Calu3 (cell line): ENCODE results near the gene CBFA2T3. TPM values are rescaled to one million over a fixed set of nuclear protein-coding genes. Genes with fewer than 3 reads are reported as not detected.

Experiments
- BruUV-seq: library from RNA; stranded (reverse); fragments of 400-500 nt; replicated peaks from 2 replicates; lab custom pipeline; 2021; lab: Mats Ljungman, UMichigan
- CTCF ChIA-PET: fragments of 300-600 bp; sonication (Branson Sonifier 250); formaldehyde crosslinking; loops from one replicate; lab custom pipeline; 2022; ENCODE audit warnings: antibody characterized with exemption; lab: Charles Lee
- DNase-seq: peaks from one replicate; pipeline ENCODE4 v3.0.0; 2022
- H3K27ac Mint-ChIP-seq: one replicate; pipeline ENCODE4 v1.8.0; 2022; ENCODE audit warnings: mixed read lengths; ENCODE audit not compliant: unreplicated experiment
- H3K27me3 Mint-ChIP-seq: one replicate; pipeline ENCODE4 v1.8.0; 2022; ENCODE audit warnings: mixed read lengths; ENCODE audit not compliant: unreplicated experiment
- H3K36me3 Mint-ChIP-seq: one replicate; pipeline ENCODE4 v1.8.0; 2022; ENCODE audit warnings: mild to moderate bottlenecking, moderate library complexity, mixed read lengths; ENCODE audit not compliant: insufficient read depth, unreplicated experiment
- H3K4me1 Mint-ChIP-seq: one replicate; pipeline ENCODE4 v1.8.0; 2022; ENCODE audit warnings: mild to moderate bottlenecking, low read depth, mixed read lengths; ENCODE audit not compliant: unreplicated experiment
- H3K4me3 Mint-ChIP-seq: one replicate; pipeline ENCODE4 v1.8.0; 2022; ENCODE audit warnings: mild to moderate bottlenecking, low read depth, moderate library complexity, mixed read lengths; ENCODE audit not compliant: unreplicated experiment
- H3K9me3 Mint-ChIP-seq: one replicate; pipeline ENCODE4 v1.8.0; 2022; ENCODE audit warnings: low read depth, mixed read lengths; ENCODE audit not compliant: unreplicated experiment
- CTCF ChIP-seq: fragments of 200-600 bp; IDR thresholded peaks from one replicate; pipeline ENCODE4 v1.8.0; 2022; ENCODE audit warnings: antibody characterized with exemption; ENCODE audit not compliant: unreplicated experiment
- intact Hi-C: fragments of 100-400 bp; cut with micrococcal nuclease; formaldehyde crosslinking; loops from one replicate; pipeline ENCODE4 v1.10.0; 2022; ENCODE audit not compliant: unreplicated experiment
- total RNA-seq: library from RNA; stranded (reverse); gene quantifications from 2 replicates; pipeline ENCODE4 v1.2.3, GENCODE V29; 2022

CBFA2T3 gene
- total RNA-seq, 1 experiment from 2014 or later: not detected

DNA sequence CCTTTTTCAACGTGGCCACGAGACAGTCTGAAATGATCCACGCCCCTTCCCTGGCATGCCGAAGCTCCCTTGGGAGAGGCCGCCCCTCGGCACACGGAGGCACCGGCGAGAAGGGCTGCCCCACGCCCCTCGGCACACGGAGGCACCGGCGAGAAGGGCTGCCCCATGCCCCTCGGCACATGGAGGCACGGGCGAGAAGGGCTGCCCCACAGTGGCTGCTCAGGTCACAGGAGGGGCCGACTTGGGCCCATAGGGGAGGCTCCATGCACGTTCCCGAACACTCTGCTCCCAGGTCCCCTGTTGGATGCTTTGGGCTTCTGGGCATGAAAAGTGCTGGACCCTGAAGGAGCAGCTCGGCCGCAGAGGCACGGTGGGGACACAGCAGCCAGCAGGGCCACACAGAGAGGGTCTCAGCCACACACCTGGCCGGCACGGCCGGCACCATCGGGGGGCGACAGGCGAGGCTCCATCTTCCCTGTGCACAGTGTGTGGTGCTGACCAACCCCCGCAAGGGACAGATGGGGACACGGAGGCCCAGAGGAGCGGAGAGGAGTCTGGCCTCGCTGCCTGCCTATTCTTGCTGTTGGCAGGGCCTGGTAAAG is 42.8 kb downstream of the CBFA2T3 start:
- CTCF ChIA-PET: no interaction called here
- TF ChIP-seq CTCF: no peak
- Mint-ChIP-seq H3K27me3 (peaks cover 60% of the 10 kb centered on the region), H3K4me3 (no peak overlapping the region), H3K4me1 (no peaks in the 10 kb centered on the region), H3K27ac (no peak overlapping the region), H3K36me3 (peaks cover 5% of the 10 kb centered on the region), H3K9me3 (no peaks in the 10 kb centered on the region)
- intact Hi-C loops: no loop called here
- DNase-seq: no peak
- BruUV-seq: no TSS peak

DNA sequence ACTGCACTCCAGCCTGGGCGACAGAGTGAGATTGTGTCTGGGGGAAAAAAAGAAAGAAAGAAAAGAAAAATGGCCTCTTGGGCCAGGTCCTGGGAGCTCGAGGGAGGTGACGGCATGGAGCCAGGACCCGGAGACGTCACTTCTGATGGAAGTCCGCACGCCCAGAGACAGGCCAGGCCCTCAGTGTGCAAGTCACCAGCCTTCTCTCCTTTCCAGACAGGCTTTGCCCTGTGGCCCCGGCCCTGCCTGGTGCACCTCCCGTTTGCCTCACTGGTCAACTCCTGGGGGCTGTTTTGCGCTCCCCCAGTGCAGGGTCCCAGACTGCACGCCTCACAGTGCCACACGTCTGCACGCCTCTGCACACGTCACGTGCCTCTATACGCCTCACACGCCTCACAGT is 44.1 kb downstream of the CBFA2T3 start:
- no peak for TF ChIP-seq CTCF
- CTCF ChIA-PET: interaction anchor here (0.6 to 0.8 kb wide), 2 partner anchors 21 to 25 kb away, joined by 3 read pairs; no protein-coding TSS in a partner anchor
- Mint-ChIP-seq H3K4me3 (no peak overlapping the region), H3K27me3 (peaks cover 47% of the 10 kb centered on the region), H3K27ac (no peak overlapping the region), H3K36me3 (peaks cover 5% of the 10 kb centered on the region), H3K9me3 (no peaks in the 10 kb centered on the region), H3K4me1 (no peaks in the 10 kb centered on the region)
- intact Hi-C loops: no loop called here
- BruUV-seq: no TSS peak
- DNase-seq: no peak

- CTCF ChIA-PET: interaction anchor here (0.6 to 0.8 kb wide), 5 partner anchors 8 to 306 kb away, joined by 3 to 7 read pairs (median 3); no protein-coding TSS in a partner anchor
- TF ChIP-seq CTCF: no peak
These were observed 45.1 kb downstream of the CBFA2T3 start for GRCh38 chr16:88931936-88932335.

GRCh38 chr16:88931373-88931900 is 45.6 kb downstream of the CBFA2T3 start:
- no peak for TF ChIP-seq CTCF
- DNase-seq: no peak
- H3K4me3 Mint-ChIP-seq: no peak overlapping the region
- peaks cover 43% of the 10 kb centered on the region for H3K27me3 Mint-ChIP-seq
- no peak overlapping the region for H3K27ac Mint-ChIP-seq
- peaks cover 5% of the 10 kb centered on the region for H3K36me3 Mint-ChIP-seq
- H3K4me1 Mint-ChIP-seq: peaks cover 8% of the 10 kb centered on the region
- no TSS peak for BruUV-seq
- H3K9me3 Mint-ChIP-seq: no peaks in the 10 kb centered on the region
- intact Hi-C loops: no loop called here
- CTCF ChIA-PET: interaction anchor here (0.6 to 0.7 kb wide), 2 partner anchors 8 to 1039 kb away, joined by 4 to 7 read pairs; no protein-coding TSS in a partner anchor

More at GRCh38 chr16:88931936-88932335, 45.1 kb downstream of the CBFA2T3 start:
- peaks cover 5% of the 10 kb centered on the region for H3K36me3 Mint-ChIP-seq
- no peak overlapping the region for H3K4me3 Mint-ChIP-seq
- no peak overlapping the region for H3K27ac Mint-ChIP-seq
- no TSS peak for BruUV-seq
- DNase-seq: no peak
- H3K27me3 Mint-ChIP-seq: peaks cover 42% of the 10 kb centered on the region
- intact Hi-C loops: no loop called here
- peaks cover 4% of the 10 kb centered on the region for H3K4me1 Mint-ChIP-seq
- H3K9me3 Mint-ChIP-seq: no peaks in the 10 kb centered on the region
